Tibial nerve (tissue), 4 donors: ENCODE measurements around the gene SPHK1. TPM values are rescaled to one million over a fixed set of nuclear protein-coding genes. Genes with fewer than 3 reads are reported as not detected.

ENCODE experiments used
- DNase-seq, 2 donors: peaks; one replicate each; pipeline ENCODE4 v3.0.0-alpha.2; 2019; ENCODE audit warnings: low spot score in 2 of 2
- H3K27ac ChIP-seq, 4 donors: fragments of 200-600 bp; sonication (generic) in 3 of 4; one replicate each; pipeline ENCODE4 v1.5.1; 2017 to 2019; ENCODE audit warnings: mild to moderate bottlenecking in 1 of 4
- H3K27me3 ChIP-seq, 2 donors: fragments of 200-600 bp; sonication (generic) in 1 of 2; one replicate each; pipeline versions ENCODE4 v1.5.1 to v1.6.0; 2017 to 2019
- H3K36me3 ChIP-seq, 3 donors: fragments of 200-600 bp; sonication (generic); one replicate each; pipeline ENCODE4 v1.5.1; 2018 to 2019
- H3K4me1 ChIP-seq, 4 donors: fragments of 200-600 bp; sonication (generic) in 3 of 4; one replicate each; pipeline ENCODE4 v1.5.1; 2017 to 2019
- H3K4me3 ChIP-seq, 4 donors: fragments of 200-600 bp; sonication (generic) in 3 of 4; one replicate each; pipeline ENCODE4 v1.5.1; 2017 to 2019; ENCODE audit warnings: mild to moderate bottlenecking in 1 of 4, moderate library complexity in 1 of 4
- H3K9me3 ChIP-seq, 4 donors: fragments of 200-600 bp; sonication (generic) in 3 of 4; one replicate each; pipeline ENCODE4 v1.5.1; 2017 to 2019
- CTCF ChIP-seq, 5 experiments: fragments of 200-600 bp in 3 of 5; fragments of 450-650 bp in 2 of 5; sonication (generic) in 3 of 5; IDR thresholded peaks; one replicate each; pipeline ENCODE4 v1.5.1; 2016 to 2019; ENCODE audit warnings: antibody characterized with exemption in 5 of 5, mild to moderate bottlenecking in 3 of 5, moderate library complexity in 2 of 5
- EP300 ChIP-seq, 2 donors: sonication (generic); formaldehyde crosslinking; IDR thresholded peaks; one replicate each; pipeline ENCODE4 v1.6.1; 2017; ENCODE audit warnings: antibody characterized with exemption in 2 of 2, mild to moderate bottlenecking in 1 of 2
- POLR2A ChIP-seq, 2 donors: fragments of 450-650 bp; IDR thresholded peaks; one replicate each; pipeline ENCODE4 v1.6.1; 2017; ENCODE audit warnings: antibody characterized with exemption in 2 of 2, mild to moderate bottlenecking in 2 of 2, moderate library complexity in 2 of 2
- WGBS, 2 donors: methylation state at CpG; one replicate each; pipeline ENCODE4 v1.1.5; 2018; 5-methylcytosine and 5-hydroxymethylcytosine counted together
- total RNA-seq, 4 donors: library from RNA; depleted of rRNA; stranded (reverse); fragments of >200 nt; gene quantifications; one replicate each; pipeline ENCODE4 v1.1.0, GENCODE V29; 2016

Gene SPHK1
- total RNA-seq, 4 donors from 2014 or later: 16.7 to 50.1 (median 27.8) TPM

- peak overlapping the region; percentile 58 to 77 (median 60) for H3K4me3 ChIP-seq
- H3K4me1 ChIP-seq: peaks cover 0 to 72% (median 29%) of the 10 kb centered on the region in 4 donors
- DNase-seq: no peak
- no peaks in the 10 kb centered on the region for H3K27me3 ChIP-seq
- no peaks in the 10 kb centered on the region for H3K9me3 ChIP-seq
- H3K36me3 ChIP-seq: peaks cover 0 to 13% (median 0%) of the 10 kb centered on the region in 3 donors
- WGBS, 2 donors: 0 to 1% methylated on average over 47 to 66 of the region's 80 CpGs
- H3K27ac ChIP-seq: peak overlapping the region; percentile 21 to 95 (median 84)
- no peak for TF ChIP-seq CTCF (IDR thresholded peaks at IDR 0.05)
- TF ChIP-seq EP300 (IDR thresholded peaks at IDR 0.05): peak in 1 of 2 donors; percentile 30
Observed at GRCh38 chr17:76382803-76383545, 1.4 kb upstream of the SPHK1 start.

- H3K27ac ChIP-seq: peak overlapping the region; percentile 21 to 95 (median 84)
- no peak for TF ChIP-seq POLR2A (IDR thresholded peaks at IDR 0.05)
- TF ChIP-seq CTCF (IDR thresholded peaks at IDR 0.05): peak in 4 of 5 experiments; percentile 11 to 59 (median 30)
- 0 to 2% methylated on average over 44 to 53 of the region's 65 CpGs for WGBS, 2 donors
- peaks cover 0 to 18% (median 0%) of the 10 kb centered on the region in 3 donors for H3K36me3 ChIP-seq
- H3K4me1 ChIP-seq: peaks cover 0 to 72% (median 29%) of the 10 kb centered on the region in 4 donors
- H3K9me3 ChIP-seq: no peaks in the 10 kb centered on the region
- peak overlapping the region; percentile 58 to 77 (median 60) for H3K4me3 ChIP-seq
- DNase-seq: peak; percentile 20 to 24
- H3K27me3 ChIP-seq: no peaks in the 10 kb centered on the region
Observed at GRCh38 chr17:76383546-76384221, 725 bp upstream of the SPHK1 start.

GRCh38 chr17:76384987-76385891 is 830 bp downstream of the SPHK1 start:
- Histone ChIP-seq H3K27me3 (no peaks in the 10 kb centered on the region), H3K9me3 (no peaks in the 10 kb centered on the region), H3K27ac (peak overlapping the region; percentile 21 to 95 (median 84)), H3K36me3 (peaks cover 0 to 30% (median 0%) of the 10 kb centered on the region in 3 donors), H3K4me3 (peak overlapping the region; percentile 60 to 93 (median 68)), H3K4me1 (peaks cover 0 to 69% (median 29%) of the 10 kb centered on the region in 4 donors)
- TF ChIP-seq EP300 (IDR thresholded peaks at IDR 0.05) (no peak), POLR2A (IDR thresholded peaks at IDR 0.05) (no peak), CTCF (IDR thresholded peaks at IDR 0.05) (no peak)
- WGBS, 2 donors: 1 to 2% methylated on average over 19 to 73 of the region's 74 CpGs
- peak in 1 of 2 donors; percentile 36 for DNase-seq

GRCh38 chr17:76385892-76386786 is 1.7 kb downstream of the SPHK1 start:
- H3K4me1 ChIP-seq: peaks cover 0 to 60% (median 27%) of the 10 kb centered on the region in 4 donors
- peak overlapping the region; percentile 60 to 93 (median 68) for H3K4me3 ChIP-seq
- H3K27ac ChIP-seq: peak overlapping the region; percentile 4 to 95 (median 84)
- DNase-seq: peak; percentile 75 to 83
- TF ChIP-seq CTCF (IDR thresholded peaks at IDR 0.05) (peak; percentile 74 to 94 (median 85)), EP300 (IDR thresholded peaks at IDR 0.05) (peak in 1 of 2 donors; percentile 8), POLR2A (IDR thresholded peaks at IDR 0.05) (peak in 1 of 2 donors; percentile 16)
- H3K36me3 ChIP-seq: peaks cover 0 to 39% (median 5%) of the 10 kb centered on the region in 3 donors
- H3K9me3 ChIP-seq: no peaks in the 10 kb centered on the region
- no peaks in the 10 kb centered on the region for H3K27me3 ChIP-seq
- WGBS, 2 donors: 15 to 25% methylated on average over 29 to 47 of the region's 52 CpGs
